Middle frontal gyrus (tissue), 1 donor: ENCODE results near the gene FBXO36.
"Not testable (repeated sequence)": the region's sequence is repeated elsewhere in the genome, so short reads cannot be mapped to it uniquely, and the experiment has no call there.

ENCODE experiments used
- DNase-seq: peaks from one replicate; pipeline ENCODE4 v3.0.0-alpha.2; 2015; ENCODE audit warnings: low spot score; ENCODE audit errors: extremely low spot score

Gene FBXO36

DNA sequence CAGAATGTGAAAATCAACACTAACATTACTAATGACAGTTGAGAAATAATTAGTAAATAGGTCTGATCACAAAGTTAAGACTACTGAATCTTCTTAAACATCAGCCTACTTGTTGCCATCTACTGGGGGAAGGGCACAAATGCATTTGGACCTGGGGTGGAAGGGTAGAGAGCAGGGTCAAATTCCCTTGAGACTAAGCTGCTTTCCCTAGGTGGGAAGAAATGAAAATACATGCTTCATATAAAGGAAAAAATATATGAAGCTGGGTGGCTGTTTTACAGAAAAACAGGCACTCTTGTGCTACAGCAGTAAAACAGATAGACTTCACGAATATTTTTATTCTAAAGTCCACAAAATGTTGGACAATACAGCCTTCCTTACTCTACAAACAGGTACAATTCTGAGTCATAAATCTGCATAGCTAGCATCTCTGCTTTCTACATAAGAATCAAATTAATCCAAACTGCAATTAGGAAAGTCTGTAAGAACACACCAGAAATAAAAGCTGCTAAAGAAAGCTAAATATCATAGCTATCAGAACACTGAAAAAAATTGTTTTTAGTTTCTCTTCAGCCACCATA lies 11.4 kb upstream of the FBXO36 start:
- DNase-seq = no peak

DNA sequence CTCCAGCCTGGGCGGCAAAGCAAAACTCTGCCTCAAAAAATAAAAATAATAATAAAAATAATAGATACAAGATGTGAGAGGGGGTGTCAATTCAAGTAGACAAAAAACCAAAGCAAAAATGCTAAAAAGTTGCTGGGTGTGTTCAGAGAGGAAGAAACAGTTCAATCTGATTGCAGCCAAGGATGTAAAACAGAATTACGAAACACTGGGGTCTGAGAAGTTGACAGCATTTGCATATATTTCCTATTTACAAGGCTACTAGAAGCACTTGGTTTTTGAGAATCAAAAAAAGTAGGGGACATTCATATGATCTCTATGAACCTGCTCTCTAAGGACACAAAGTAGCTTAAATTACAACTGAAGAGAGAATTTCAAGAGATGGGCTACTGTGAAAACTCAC lies 8.1 kb upstream of the FBXO36 start:
- DNase-seq = no peak

DNA sequence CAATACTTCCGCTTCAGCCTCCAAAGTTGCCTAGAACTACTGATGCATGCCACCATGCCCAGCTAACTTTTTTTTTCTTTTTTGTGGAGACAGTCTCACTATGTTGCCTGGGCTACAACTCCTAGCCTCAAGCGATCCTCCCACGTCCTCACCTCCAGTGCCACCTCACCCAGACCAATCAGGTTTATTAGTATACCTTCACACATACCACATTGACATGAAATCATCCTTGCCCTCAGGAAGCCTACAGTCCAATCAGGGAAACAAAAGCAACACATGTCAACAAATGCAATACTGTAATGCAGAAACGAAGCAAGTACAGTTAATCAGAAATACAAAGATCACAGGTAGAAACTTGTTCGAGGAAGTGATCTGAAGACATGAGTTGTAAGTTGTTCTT lies 4.5 kb upstream of the FBXO36 start:
- no peak for DNase-seq

DNA sequence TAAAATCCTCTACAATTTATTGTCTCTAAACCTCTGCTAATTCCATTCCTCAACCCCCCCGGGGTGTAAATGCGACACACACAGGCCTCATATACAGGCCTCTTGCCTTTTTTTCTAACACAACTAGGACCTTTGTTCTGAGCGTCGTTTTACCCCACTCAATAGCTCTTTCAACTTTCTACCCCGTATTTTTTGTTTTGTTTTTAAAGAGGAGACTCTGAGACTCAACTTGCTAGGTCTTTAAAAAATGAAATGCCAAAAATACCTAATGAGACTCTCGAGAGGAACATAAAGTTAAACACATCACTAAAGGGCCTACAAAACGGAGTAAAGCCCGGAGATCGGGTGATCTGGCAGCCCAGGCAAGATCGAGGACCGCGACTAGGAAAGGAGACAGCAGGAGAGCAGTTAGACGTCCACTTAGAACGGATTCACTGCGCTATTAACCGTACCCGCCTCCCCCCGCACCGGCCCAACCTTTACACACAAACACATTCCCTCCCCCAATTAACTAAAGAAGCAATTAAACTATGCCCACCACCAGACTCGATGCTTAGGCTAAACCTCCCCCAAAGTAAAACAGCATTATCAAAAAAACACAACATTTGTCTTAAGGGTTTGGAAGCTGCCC lies 2.2 kb upstream of the FBXO36 start:
- no peak for DNase-seq

DNA sequence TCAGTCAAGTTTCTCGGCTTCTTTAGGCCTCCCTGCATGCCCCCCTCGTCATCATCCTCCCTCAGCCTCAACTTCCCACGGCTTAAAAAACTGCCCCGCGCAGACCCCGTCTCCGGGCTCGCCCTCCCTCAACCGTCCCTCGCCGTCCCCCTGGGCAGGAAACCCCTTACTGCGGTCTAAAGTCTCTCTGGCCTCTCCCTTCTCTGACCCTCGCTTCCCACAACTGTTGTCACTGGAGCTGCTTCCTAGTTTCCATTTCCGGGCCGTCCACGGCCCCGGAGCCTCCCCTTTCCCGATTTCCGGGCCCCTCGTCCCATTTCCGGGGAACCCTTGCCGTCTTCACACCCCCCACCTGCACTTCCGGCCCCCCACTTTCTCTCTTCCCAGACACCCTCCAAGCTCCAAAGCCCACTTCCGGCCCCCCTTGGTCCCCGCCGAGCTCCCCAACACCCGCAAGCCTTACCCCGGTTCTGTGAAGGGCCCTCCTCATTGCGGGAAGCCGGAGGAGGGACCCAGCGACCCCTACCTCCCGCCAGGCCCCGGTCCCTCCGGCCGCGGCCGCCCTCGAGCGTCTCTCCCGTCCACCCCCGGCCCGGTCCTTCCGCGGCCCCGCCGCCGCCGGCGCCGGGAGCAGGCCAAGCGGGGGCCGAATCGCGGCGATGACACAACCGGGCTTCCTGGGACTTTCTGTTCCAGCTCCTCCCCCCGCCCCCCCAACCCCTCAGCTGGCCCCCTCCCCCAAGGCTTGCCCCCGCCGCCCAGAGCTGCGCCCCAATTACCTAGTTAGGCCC lies 1.0 kb upstream of the FBXO36 start:
- peak; percentile 16 for DNase-seq

DNA sequence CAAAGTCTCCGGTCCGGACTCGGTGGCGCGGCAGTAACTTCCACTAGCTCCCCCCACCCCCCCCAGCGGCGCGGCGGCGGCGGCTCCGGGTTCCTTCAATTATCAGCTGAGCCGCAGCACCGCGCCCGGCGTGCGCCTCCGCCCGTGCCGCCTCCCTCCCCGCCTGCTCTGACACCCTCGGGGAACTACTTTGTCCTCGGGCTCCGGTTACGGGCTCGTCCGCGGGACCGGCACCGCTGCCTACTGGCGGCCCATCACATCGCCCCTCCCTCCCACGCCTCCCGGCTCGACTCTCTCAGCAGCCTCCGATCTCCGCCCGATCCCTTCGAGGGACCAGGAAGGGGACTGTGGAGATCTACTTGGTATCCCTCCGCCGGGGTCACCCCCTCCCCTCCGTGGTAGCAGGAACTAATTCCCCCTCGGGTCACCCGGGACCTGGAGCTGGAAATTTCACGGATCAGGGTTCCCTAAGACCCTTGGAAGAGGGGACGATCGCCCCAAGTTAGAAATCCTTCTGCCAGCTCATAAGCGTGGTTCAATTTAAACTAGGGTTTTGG lies 333 bp upstream of the FBXO36 start, which contains the start of gene TRIP12:
Gene TRIP12 (minus strand): TSS at position 118 of the 557 bp plus-strand sequence. CDS start 41,930 bp downstream, outside the sequence.
- peak; percentile 77 for DNase-seq

DNA sequence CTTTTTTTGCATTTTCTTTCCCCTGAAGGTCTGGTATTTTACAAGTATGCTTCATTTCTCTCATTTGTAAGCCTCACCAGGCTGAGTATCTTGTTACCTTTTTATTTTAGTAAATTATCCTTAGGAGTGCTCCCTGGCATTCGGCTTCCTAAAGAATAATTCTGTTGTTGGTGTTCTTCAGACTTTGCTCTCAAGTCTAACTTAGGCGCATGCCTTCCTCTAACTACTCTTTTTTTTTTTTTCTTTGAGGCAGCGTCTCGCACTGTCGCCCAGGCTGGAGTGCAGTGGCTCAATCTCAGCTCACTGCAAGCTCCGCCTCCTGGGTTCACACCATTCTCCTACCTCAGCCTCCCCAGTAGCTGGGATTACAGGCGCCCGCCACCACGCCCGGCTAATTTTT lies 2.2 kb downstream of the FBXO36 start:
- DNase-seq = not testable (repeated sequence)

DNA sequence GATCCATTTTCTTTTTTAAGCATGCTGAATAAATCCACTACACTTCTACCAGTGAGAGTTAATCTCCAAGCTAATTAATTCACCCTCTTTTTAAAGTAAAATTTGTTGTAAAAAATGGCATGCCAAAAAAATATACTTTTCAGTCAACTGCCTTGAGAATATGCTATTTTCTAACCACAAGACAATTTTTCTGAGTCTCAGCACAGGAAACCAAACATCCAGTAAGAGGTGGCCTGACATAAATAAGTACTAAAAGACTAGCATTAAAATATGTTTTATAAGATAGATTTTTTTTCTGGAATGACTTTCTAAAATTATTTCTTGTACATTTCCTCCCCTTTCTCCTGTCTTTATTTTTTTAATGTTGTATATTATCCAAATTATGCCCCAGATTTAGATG lies 2.9 kb downstream of the FBXO36 start:
- no peak for DNase-seq

DNA sequence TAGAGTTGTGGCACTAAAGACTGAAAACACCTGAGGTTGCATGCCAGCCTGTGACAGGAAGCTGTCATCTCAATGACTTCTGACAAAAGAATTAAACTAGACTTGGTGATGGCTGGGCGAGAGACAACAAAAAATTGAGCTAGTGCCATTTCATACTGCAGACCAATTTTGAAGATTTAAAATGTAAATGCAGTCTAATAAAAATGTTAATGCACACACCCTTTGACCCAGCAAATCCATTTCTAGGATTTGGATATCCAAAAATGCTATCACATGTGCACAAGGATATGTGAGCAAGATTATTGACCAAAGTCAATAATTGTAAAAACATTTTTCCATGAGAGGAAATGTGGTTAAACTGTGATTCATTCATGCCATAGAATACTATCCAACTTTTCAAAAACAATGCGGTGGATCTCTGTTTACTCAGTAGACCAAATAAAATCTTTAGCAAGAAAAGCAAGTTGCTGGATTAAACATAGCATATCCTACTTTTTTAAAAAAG lies 5.6 kb downstream of the FBXO36 start:
- no peak for DNase-seq

DNA sequence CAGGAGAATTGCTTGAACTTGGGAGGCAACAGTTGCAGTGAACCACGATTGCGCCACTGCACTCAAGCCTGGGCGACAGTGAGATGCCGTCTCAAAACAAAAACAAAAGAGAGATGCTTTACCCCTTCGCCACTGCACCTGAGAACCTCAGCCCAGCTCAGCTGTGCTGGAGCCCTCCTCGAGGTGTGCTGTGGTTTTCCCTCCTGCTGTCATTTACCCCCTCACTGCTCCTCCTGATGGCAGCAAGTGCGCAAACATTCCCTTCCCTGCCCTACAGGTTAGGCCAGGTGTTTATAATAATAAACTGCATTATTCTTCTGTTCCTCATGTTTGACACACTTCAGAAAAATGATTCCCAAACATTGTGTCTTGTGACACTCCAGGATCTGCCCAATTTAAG lies 8.4 kb downstream of the FBXO36 start:
- DNase-seq = no peak

DNA sequence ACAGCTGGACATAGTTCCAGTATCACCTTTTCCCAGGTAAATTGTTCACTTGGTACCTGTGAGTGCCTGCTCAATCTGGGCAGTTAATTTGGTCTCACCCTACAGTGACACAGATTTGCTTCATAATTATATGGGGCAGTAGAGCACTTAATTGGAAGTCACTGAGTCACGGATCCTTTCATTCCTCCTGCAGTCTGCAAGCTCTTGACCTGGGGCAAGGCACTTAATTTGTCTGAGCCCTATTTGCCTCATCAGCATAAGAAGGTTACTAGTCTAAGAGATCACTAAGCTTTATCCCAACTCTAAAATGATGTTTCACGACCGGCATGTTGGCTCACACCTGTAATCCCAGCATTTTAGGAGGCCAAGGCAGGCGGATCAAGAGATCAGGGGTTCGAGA lies 8.9 kb downstream of the FBXO36 start:
- no peak for DNase-seq

DNA sequence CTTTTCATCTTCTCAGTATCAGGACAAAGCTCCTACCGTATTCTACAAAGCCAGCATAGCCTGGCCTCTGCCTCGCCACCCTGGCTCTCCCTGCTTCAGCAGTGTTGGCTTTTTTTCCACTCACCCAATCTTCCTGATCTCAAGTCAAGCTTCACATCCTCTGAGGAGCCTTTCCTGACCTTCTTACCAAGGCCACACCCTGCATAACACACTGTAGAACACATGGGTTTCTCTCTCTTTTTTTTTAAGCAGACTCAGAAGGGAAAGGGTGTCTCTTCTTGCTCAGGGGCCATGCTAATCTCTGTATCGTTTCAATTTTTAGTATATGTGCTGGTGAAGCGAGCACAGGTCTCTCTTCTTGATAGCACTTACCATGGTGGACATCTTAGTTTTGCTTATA lies 15.2 kb downstream of the FBXO36 start:
- DNase-seq = no peak

DNA sequence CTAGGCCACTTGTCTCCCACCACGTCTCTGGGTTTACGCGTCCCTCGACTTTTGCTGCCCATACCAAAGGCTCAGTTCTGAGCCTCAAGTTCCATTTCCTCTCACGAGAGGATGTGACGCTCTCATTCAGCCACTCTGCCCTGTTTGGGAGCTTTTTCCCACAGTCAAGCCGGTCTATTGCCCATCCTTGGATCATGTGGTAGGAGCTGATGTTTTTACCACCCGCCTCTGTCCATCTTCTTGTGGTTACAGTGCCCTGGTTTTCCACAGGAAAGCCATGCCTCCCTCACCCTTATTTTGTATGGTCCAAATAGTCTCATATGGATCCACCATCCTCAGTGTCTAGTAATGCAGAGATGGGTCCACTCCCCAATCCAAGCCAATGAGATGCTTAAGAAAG lies 20.4 kb downstream of the FBXO36 start:
- no peak for DNase-seq

DNA sequence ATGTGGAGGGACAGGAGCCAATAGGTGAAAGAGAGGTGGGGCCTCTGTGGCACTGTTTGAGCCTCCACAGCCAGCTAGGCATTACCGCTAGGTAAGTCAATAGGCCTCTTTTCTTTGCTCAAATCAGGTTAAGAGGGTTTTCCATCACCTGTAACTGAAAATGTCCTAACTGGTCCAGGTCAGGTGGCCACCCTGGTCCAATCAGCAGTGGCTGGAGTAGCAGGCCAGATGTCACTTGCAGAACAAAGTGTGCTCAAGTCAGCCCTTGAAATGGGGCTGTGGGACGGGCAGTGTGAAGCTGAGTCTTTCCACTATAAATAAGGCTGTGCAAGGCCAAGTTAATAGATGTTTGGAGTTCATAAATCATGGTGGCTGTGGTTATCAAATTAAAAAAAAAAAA lies 20.9 kb downstream of the FBXO36 start:
- DNase-seq = no peak

DNA sequence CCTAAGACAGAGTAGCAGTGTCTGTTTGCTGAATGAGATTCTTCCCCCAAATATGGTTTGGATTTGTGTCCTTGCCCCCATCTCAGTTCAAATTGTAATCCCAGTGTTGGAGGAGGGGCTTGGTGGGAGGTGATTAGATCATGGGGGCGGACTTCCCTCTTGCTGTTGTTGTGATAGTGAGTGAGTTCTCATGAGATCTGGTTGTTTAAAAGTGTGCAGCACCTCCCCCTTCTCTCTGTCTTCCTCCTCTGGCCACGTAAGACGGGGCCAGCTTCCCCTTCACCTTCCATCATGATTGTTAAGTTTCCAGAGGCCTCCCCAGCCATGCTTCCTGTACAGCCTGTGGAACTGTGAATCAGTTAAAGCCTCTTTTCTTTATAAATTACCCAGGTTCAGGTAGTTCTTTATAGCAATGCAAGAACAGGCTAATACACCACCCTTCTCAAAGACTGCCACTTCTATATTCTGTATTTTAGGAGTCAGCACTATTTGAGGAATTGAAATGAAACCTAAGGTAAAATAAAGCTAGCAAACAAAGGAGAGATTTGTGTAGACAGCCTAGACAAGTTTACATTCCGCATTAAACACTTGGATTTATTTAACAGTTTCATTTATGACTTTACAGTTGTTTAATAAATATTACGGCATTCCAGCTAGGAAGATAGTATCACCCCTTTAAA lies 21.6 kb downstream of the FBXO36 start:
- no peak for DNase-seq

DNA sequence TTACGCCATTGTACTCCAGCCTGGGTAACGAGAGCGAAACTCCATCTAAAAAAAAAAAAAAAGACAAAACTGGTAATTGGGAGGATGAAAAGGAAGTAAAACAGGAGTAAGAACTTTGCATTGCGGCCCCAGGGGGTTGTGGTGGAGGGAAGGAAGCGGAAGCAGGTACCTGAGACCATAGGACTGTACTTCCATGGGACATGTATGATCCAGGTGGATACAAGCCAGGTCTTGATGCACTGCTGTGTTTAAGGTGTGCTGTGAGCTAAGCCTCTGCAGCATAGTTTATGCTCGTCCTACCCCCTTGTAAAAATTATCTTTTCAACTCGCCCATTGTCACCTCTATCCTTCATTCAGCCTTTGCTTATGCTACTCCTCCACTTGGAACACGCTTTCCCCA lies 23.7 kb downstream of the FBXO36 start:
- DNase-seq = no peak

DNA sequence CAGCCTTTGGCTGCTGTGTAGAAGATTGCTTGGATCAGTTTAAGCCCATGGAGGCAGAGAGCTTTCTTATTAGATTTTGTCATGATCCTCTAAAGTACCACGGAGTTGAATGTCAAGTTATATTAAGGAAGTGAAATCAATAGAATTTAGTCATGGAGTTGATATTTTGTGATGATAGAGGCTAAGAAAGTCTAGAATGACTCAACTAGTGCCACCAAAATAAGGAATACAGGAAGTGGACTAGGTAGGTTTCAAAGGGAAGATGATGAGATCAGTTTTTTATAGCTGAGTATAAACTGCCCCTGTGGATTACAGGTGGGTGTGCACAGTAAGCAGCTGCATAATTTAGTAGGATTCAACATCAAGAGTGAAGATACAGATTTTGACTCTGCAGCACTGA lies 25.2 kb downstream of the FBXO36 start:
- DNase-seq = no peak

DNA sequence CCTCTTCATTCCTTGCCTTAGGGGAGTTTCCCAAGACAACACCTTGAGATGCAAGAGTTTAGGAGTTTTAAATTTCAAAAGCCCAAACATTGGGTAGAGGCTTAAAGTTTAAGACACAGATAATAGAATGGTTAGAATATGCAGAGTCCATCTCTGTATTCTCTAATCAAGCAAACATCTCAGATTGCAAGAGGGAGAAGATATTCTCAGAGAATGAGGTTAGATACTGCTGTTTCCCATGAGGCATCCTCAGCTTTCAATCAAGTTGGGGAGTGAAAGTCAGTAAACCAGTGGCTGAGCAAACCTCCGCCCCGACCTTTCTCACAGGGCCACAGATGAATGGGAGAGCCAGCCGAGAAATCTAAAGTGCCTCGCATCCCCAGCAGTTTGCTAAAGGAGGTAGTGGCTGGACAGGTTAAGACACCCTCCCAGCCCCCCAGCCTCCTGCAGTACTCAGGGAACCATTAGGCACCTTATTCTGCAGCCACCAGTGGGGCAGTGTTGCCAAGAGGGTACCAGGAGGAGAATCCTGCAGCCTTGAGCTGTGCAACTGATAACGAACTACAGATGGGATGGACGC lies 30.0 kb downstream of the FBXO36 start:
- no peak for DNase-seq

DNA sequence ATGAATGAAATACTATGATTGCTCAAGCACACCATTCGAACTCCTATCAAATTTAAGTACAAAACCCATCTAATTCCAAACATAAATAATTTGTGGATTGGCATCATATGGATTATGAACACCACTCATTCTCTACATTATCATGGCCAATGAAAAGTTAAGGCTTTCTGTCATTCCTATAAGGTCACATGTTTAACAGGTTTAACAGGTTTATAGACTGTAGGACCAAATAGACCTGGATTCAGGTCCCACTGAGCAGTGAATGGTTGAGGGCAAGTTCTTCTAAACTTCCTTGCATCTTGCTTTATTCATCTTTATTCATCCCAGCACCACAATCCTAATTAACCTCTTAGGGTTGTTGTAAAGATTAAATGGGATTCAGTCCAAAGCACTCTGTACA lies 33.4 kb downstream of the FBXO36 start:
- no peak for DNase-seq

DNA sequence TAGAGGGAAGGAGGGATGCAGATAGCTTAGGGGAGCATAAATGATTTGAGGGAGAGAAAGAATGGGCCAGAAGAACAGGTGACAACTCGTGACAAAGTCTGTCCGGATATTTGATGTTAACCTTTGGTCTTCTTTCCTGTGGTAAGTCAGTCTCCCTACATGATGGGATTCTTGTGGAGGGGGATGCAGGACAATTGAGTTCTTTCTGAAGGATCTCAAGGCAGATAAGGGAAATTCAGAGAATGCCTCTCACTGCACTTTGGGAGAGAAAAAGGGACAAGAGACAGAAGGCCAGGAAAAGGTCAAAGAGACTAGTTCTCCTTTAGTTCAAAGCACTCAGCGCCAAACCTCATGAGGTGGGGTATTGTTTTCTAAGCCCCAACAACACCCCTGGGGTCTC lies 34.2 kb downstream of the FBXO36 start:
- no peak for DNase-seq

DNA sequence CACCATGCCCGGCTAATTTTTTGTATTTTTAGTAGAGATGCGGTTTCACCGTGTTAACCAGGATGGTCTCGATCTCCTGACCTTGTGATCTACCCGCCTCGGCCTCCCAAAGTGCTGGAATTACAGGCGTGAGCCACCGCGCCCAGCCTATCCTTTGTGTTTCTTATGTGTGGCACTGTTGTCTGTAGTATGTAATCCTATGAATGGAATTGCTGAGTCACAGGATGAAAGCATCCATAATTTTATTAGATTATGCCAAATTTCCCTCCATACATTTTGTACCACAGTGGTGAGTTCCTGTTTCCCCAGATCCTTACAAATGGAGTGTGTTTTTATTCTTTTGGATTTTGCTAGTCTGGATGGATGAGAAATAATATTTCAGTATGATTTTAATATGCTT lies 41.3 kb downstream of the FBXO36 start:
- not testable (repeated sequence) for DNase-seq
